H1 (cell line): ENCODE data around the gene FBXO38. TPM values are rescaled to one million over a fixed set of nuclear protein-coding genes. Genes with fewer than 3 reads are reported as not detected.

Source experiments
- CTCF ChIA-PET: fragments of 300-600 bp; sonication (Branson Sonifier 250); formaldehyde crosslinking; loops from one replicate; lab custom pipeline; 2021; ENCODE audit not compliant: partially characterized antibody; lab: Charles Lee
- POLR2A ChIA-PET: fragments of 300-600 bp; sonication (Branson Sonifier 250); formaldehyde crosslinking; loops from one replicate; lab custom pipeline; 2021; ENCODE audit warnings: inconsistent platforms; ENCODE audit not compliant: partially characterized antibody; lab: Charles Lee
- DNase-seq, 2 experiments: peaks; one replicate each; pipeline versions ENCODE4 v3.0.0 to v3.0.0-alpha.2; 2010 to 2022; ENCODE audit warnings: low spot score in 2 of 2, low read depth in 1 of 2, mixed read lengths in 1 of 2
- FAIRE-seq: peaks from 2 replicates; lab custom pipeline; 2011; peaks lifted over from hg19 to GRCh38; lab: Jason Lieb, UNC
- H2AFZ ChIP-seq: 2 replicates; pipeline ENCODE4 v1.8.1; 2012; ENCODE audit warnings: low read length, inconsistent platforms
- H2AK5ac ChIP-seq: 2 replicates; pipeline ENCODE4 v1.6.1; 2013; ENCODE audit warnings: low read depth, low read length
- H2BK120ac ChIP-seq: replicated peaks from 2 replicates; pipeline ENCODE3; 2013; ENCODE audit warnings: low read depth, low read length, inconsistent platforms
- H2BK12ac ChIP-seq: 2 replicates; pipeline ENCODE4 v1.6.1; 2013; ENCODE audit warnings: low read depth, low read length
- H2BK15ac ChIP-seq: 2 replicates; pipeline ENCODE4 v1.6.1; 2013; ENCODE audit warnings: low read length
- H2BK20ac ChIP-seq: 2 replicates; pipeline ENCODE4 v1.6.1; 2013; ENCODE audit warnings: low read length
- H2BK5ac ChIP-seq: 2 replicates; pipeline ENCODE4 v1.6.1; 2013; ENCODE audit warnings: low read depth, low read length
- H3K14ac ChIP-seq: 2 replicates; pipeline ENCODE4 v1.6.1; 2013; ENCODE audit warnings: inconsistent platforms; ENCODE audit not compliant: insufficient read length
- H3K18ac ChIP-seq: 2 replicates; pipeline ENCODE4 v1.6.1; 2013; ENCODE audit warnings: low read length; ENCODE audit errors: extremely low read depth
- H3K23ac ChIP-seq: 2 replicates; pipeline ENCODE4 v1.6.1; 2013; ENCODE audit warnings: inconsistent platforms; ENCODE audit not compliant: insufficient read length
- H3K23me2 ChIP-seq: 2 replicates; pipeline ENCODE4 v1.6.1; 2013; ENCODE audit warnings: low read depth, low read length
- H3K27ac ChIP-seq: 2 replicates; pipeline ENCODE4 v1.6.1; 2011; ENCODE audit warnings: low read depth, low read length, inconsistent platforms
- H3K27me3 ChIP-seq, 4 experiments: replicated peaks in 1 of 4; 1 replicate in 1 of 4; 2 replicates in 3 of 4; pipeline versions ENCODE4 v1.6.1 to v1.8.1; 2011 to 2013; ENCODE audit warnings: low read length in 3 of 4, mild to moderate bottlenecking in 3 of 4, inconsistent platforms in 2 of 4, mixed read lengths in 2 of 4, moderate library complexity in 1 of 4; ENCODE audit not compliant: control insufficient read depth in 3 of 4, insufficient read depth in 3 of 4; ENCODE audit errors: extremely low read depth in 1 of 4
- H3K36me3 ChIP-seq, 4 experiments: 2 replicates each; pipeline versions ENCODE4 v1.6.1 to v1.8.1; 2011 to 2013; ENCODE audit warnings: mild to moderate bottlenecking in 4 of 4, low read length in 3 of 4, moderate library complexity in 2 of 4, control low read depth in 1 of 4, inconsistent platforms in 1 of 4; ENCODE audit not compliant: insufficient read depth in 4 of 4, control insufficient read depth in 2 of 4
- H3K4ac ChIP-seq: replicated peaks from 2 replicates; pipeline ENCODE3; 2013; ENCODE audit warnings: low read length, low read depth, mixed read lengths, inconsistent platforms; ENCODE audit not compliant: insufficient read length
- H3K4me1 ChIP-seq, 4 experiments: replicated peaks in 1 of 4; 1 replicate in 1 of 4; 2 replicates in 3 of 4; pipeline versions ENCODE4 v1.6.1 to v1.8.1; 2011 to 2013; ENCODE audit warnings: low read length in 3 of 4, inconsistent platforms in 2 of 4, mixed read lengths in 1 of 4; ENCODE audit not compliant: insufficient read depth in 4 of 4, control insufficient read depth in 3 of 4
- H3K4me2 ChIP-seq, 2 experiments: 2 replicates each; pipeline versions ENCODE4 v1.6.1 to v1.8.1; 2011 to 2013; ENCODE audit warnings: low read depth in 2 of 2, low read length in 2 of 2, control low read depth in 1 of 2, inconsistent platforms in 1 of 2, mild to moderate bottlenecking in 1 of 2; ENCODE audit not compliant: insufficient read depth in 1 of 2
- H3K4me3 ChIP-seq, 4 experiments: fragments of 200-600, 300-600 bp in 1 of 4; sonication (generic), shearing (Covaris generic), sonication (Bioruptor Twin) in 1 of 4; 2 replicates each; pipeline versions ENCODE4 v1.5.1 to v1.8.1; 2011 to 2016; ENCODE audit warnings: low read length in 4 of 4, low read depth in 3 of 4, control low read depth in 2 of 4, inconsistent platforms in 2 of 4, mild to moderate bottlenecking in 2 of 4, mixed read lengths in 1 of 4, moderate library complexity in 1 of 4; ENCODE audit not compliant: insufficient read depth in 2 of 4; ENCODE audit errors: extremely low read depth in 1 of 4
- H3K56ac ChIP-seq: replicated peaks from 2 replicates; pipeline ENCODE3; 2013; ENCODE audit warnings: low read depth, mild to moderate bottlenecking, mixed read lengths, low read length, inconsistent platforms; ENCODE audit not compliant: insufficient read length
- H3K79me1 ChIP-seq: 2 replicates; pipeline ENCODE4 v1.6.1; 2013; ENCODE audit warnings: low read depth, low read length, control low read depth
- H3K79me2 ChIP-seq, 2 experiments: 2 replicates each; pipeline versions ENCODE4 v1.6.1 to v1.8.1; 2012 to 2013; ENCODE audit warnings: low read length in 2 of 2, mild to moderate bottlenecking in 2 of 2, inconsistent platforms in 1 of 2; ENCODE audit not compliant: insufficient read depth in 2 of 2, control insufficient read depth in 1 of 2
- H3K9ac ChIP-seq, 4 experiments: replicated peaks in 1 of 4; 1 replicate in 1 of 4; 2 replicates in 3 of 4; pipeline versions ENCODE4 v1.6.1 to v1.8.1; 2011 to 2013; ENCODE audit warnings: low read depth in 3 of 4, low read length in 3 of 4, control low read depth in 2 of 4, mild to moderate bottlenecking in 2 of 4, moderate library complexity in 2 of 4, inconsistent platforms in 1 of 4; ENCODE audit errors: extremely low read depth in 1 of 4
- H3K9me3 ChIP-seq, 2 experiments: 2 replicates each; pipeline versions ENCODE4 v1.6.1 to v1.8.1; 2012 to 2013; ENCODE audit warnings: mild to moderate bottlenecking in 2 of 2, moderate library complexity in 2 of 2, control low read depth in 1 of 2, inconsistent platforms in 1 of 2, low read depth in 1 of 2, low read length in 1 of 2, mixed read lengths in 1 of 2; ENCODE audit not compliant: insufficient read depth in 2 of 2
- H4K20me1 ChIP-seq, 2 experiments: replicated peaks in 1 of 2; 2 replicates each; pipeline versions ENCODE3 to v1.8.1; 2011 to 2013; ENCODE audit warnings: inconsistent platforms in 2 of 2, low read length in 2 of 2, mild to moderate bottlenecking in 1 of 2; ENCODE audit not compliant: insufficient read depth in 2 of 2, control insufficient read depth in 1 of 2
- H4K5ac ChIP-seq: 2 replicates; pipeline ENCODE4 v1.6.1; 2013; ENCODE audit warnings: low read length, low read depth, mixed read lengths, inconsistent platforms; ENCODE audit not compliant: insufficient read length
- H4K8ac ChIP-seq: 2 replicates; pipeline ENCODE4 v1.8.0; 2013; ENCODE audit warnings: mild to moderate bottlenecking, moderate library complexity, low read length, inconsistent platforms; ENCODE audit not compliant: insufficient read depth; ENCODE audit errors: extremely low read depth
- H4K91ac ChIP-seq: replicated peaks from 2 replicates; pipeline ENCODE3; 2013; ENCODE audit warnings: low read length, mixed read lengths, inconsistent platforms; ENCODE audit not compliant: insufficient read length
- BACH1 ChIP-seq: IDR thresholded peaks from 2 replicates; pipeline ENCODE4 v1.6.1; 2012; ENCODE audit warnings: low read length, improper control_type of control experiment
- CBX8 ChIP-seq: fragments of 300-800, 300-1000 bp; sonication (generic); IDR thresholded peaks from 2 replicates; pipeline ENCODE4 v1.7.1; 2016; ENCODE audit warnings: low read depth, low read length, borderline replicate concordance
- EZH2 ChIP-seq: fragments of 200-600 bp; sonication (generic); IDR thresholded peaks from 2 replicates; pipeline ENCODE4 v1.7.1; 2012; ENCODE audit warnings: low read depth, mild to moderate bottlenecking, moderate library complexity, low read length, inconsistent platforms; ENCODE audit not compliant: severe bottlenecking
- GTF2F1 ChIP-seq: IDR thresholded peaks from 2 replicates; pipeline ENCODE4 v1.6.1; 2012; ENCODE audit warnings: low read depth, low read length, improper control_type of control experiment, borderline replicate concordance
- JUND ChIP-seq: IDR thresholded peaks from 2 replicates; pipeline ENCODE4 v1.6.1; 2011; ENCODE audit warnings: mild to moderate bottlenecking, improper control_type of control experiment, low read length
- SRF ChIP-seq: IDR thresholded peaks from 2 replicates; pipeline ENCODE4 v1.6.1; 2011; ENCODE audit warnings: mild to moderate bottlenecking, low read depth, low read length, moderate library complexity
- TAF1 ChIP-seq: IDR thresholded peaks from 2 replicates; pipeline ENCODE4 v1.6.1; 2011; ENCODE audit warnings: mild to moderate bottlenecking, low read depth, low read length
- TEAD4 ChIP-seq: IDR thresholded peaks from 2 replicates; pipeline ENCODE4 v1.6.1; 2012; ENCODE audit warnings: low read depth, low read length, inconsistent platforms, mixed read lengths
- WGBS, 2 experiments: shearing (Covaris generic) in 1 of 2; methylation state at CpG; one replicate each; pipeline versions ENCODE4 v1.1.6 to v1.1.7; 2013 to 2015; ENCODE audit warnings: low lambda C conversion rate in 2 of 2, mixed read lengths in 2 of 2, inconsistent platforms in 1 of 2, low coverage in 1 of 2, missing lambda C conversion rate in 1 of 2; ENCODE audit not compliant: insufficient replicate concordance in 2 of 2, insufficient coverage in 1 of 2, insufficient read length in 1 of 2; ENCODE audit errors: extremely low coverage in 1 of 2, missing lambda C conversion rate in 1 of 2; 5-methylcytosine and 5-hydroxymethylcytosine counted together
- polyA plus RNA-seq, 7 experiments: library from polyadenylated mRNA; depleted of rRNA in 3 of 7; stranded (reverse) in 5 of 7; unstranded in 2 of 7; fragments of >200 nt in 5 of 7; fragments of 200-250 nt in 2 of 7; gene quantifications; 1 replicate in 5 of 7; 2 replicates in 1 of 7; 4 replicates in 1 of 7; pipeline versions ENCODE4 v1.2.1 to v1.2.3, GENCODE V29; 2011 to 2013; ENCODE audit warnings: missing spikeins in 2 of 7, mixed read lengths in 2 of 7
- total RNA-seq: library from RNA; stranded (reverse); fragmentation: NEBNext Ultra II Directional; extraction: Animal tissue kit (Norgen Biotek cat#: 25700); gene quantifications from 2 replicates; pipeline ENCODE4 v1.2.1, GENCODE V29; 2021
- TF ChIP-seq, protein P1 (sequence below): IDR thresholded peaks from 2 replicates; pipeline ENCODE4 v1.6.1; 2012; ENCODE audit warnings: low read length, inconsistent platforms
- TF ChIP-seq, protein P2 (sequence below), 3 experiments: IDR thresholded peaks; 1 replicate in 2 of 3; 2 replicates in 1 of 3; pipeline versions ENCODE4 v1.5.1 to v1.6.1; 2011; ENCODE audit warnings: low read length in 3 of 3, mild to moderate bottlenecking in 3 of 3, inconsistent platforms in 2 of 3, low read depth in 1 of 3, moderate library complexity in 1 of 3; ENCODE audit not compliant: insufficient read depth in 1 of 3; ENCODE audit errors: control extremely low read depth in 1 of 3

FBXO38 gene
- total and polyA plus RNA-seq, 2 of the 8 experiments (the other 6 are each of a cell fraction or from before 2014, with no cell fraction given), result 9.1 to 34.3 TPM

DNA sequence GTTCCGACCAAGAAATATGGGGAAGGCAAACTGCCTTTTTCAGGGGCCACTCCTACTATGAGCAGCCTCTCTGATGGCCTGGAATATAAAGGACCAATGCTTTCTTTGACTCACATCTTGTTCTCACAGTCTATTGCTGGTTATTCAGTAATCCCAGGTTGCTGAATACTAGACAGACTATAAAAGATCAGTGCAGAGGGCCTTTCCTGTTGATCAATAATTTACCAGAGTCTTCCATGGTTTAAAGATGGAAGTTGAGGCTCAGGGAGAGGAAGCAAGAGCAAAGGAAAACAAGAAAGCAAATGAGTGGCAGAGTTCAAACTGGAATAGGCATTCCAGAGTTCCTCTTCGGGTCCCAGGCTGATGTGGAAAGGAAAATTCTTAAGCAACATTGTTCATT, 62.9 kb downstream of the FBXO38 start:
- H2BK5ac ChIP-seq, result no peak overlapping the region
- H3K36me3 ChIP-seq, result peaks cover 0 to 10% (median 5%) of the 10 kb centered on the region in 4 experiments; a peak in 3 of 8 replicates
- no peaks in the 10 kb centered on the region for H3K79me1 ChIP-seq
- H3K18ac ChIP-seq, result no peak overlapping the region
- H2BK15ac ChIP-seq, result no peak overlapping the region
- H2AK5ac ChIP-seq, result no peak overlapping the region
- H4K20me1 ChIP-seq, result no peaks in the 10 kb centered on the region
- DNase-seq (no peak), FAIRE-seq (peak; percentile 36)
- H3K4ac ChIP-seq, result no peak overlapping the region
- ChIA-PET CTCF (interaction anchor here (1.3 to 10.7 kb wide), 3 partner anchors 240 to 285 kb away, joined by 3 to 231 read pairs (median 52); no protein-coding TSS in a partner anchor), POLR2A (no interaction called here)
- no peaks in the 10 kb centered on the region for H3K27me3 ChIP-seq
- H4K5ac ChIP-seq, result no peak overlapping the region
- H4K8ac ChIP-seq, result no peak overlapping the region
- no peak overlapping the region for H2BK120ac ChIP-seq
- H3K27ac ChIP-seq, result no peak overlapping the region
- H4K91ac ChIP-seq, result no peak overlapping the region
- no peaks in the 10 kb centered on the region; a peak in 1 of 7 replicates for H3K4me1 ChIP-seq
- H2BK20ac ChIP-seq, result no peak overlapping the region
- H2AFZ ChIP-seq, result no peak overlapping the region; the same call in 1 of the 2 replicates
- no peaks in the 10 kb centered on the region for H3K9me3 ChIP-seq
- 85% methylated on average over 2 of the region's 2 CpGs; no CpG with 5 or more reads in 1 of the 2 experiments for WGBS, 2 experiments
- no peak overlapping the region for H3K9ac ChIP-seq
- H3K14ac ChIP-seq, result no peak overlapping the region
- no peak overlapping the region for H3K23ac ChIP-seq
- H3K23me2 ChIP-seq, result no peaks in the 10 kb centered on the region
- H3K4me3 ChIP-seq, result no peak overlapping the region
- H3K4me2 ChIP-seq, result no peak overlapping the region
- H3K56ac ChIP-seq, result no peak overlapping the region
- no peak overlapping the region for H2BK12ac ChIP-seq
- no peaks in the 10 kb centered on the region for H3K79me2 ChIP-seq
- no peak for TF ChIP-seq TAF1
- no peak for TF ChIP-seq EZH2
- no peak for TF ChIP-seq SRF
- no peak for TF ChIP-seq TEAD4
- no peak for TF ChIP-seq BACH1
- no peak for TF ChIP-seq CBX8
- no peak for TF ChIP-seq GTF2F1
- TF ChIP-seq, protein P1, sequence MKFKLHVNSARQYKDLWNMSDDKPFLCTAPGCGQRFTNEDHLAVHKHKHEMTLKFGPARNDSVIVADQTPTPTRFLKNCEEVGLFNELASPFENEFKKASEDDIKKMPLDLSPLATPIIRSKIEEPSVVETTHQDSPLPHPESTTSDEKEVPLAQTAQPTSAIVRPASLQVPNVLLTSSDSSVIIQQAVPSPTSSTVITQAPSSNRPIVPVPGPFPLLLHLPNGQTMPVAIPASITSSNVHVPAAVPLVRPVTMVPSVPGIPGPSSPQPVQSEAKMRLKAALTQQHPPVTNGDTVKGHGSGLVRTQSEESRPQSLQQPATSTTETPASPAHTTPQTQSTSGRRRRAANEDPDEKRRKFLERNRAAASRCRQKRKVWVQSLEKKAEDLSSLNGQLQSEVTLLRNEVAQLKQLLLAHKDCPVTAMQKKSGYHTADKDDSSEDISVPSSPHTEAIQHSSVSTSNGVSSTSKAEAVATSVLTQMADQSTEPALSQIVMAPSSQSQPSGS, result no peak
- TF ChIP-seq JUND, result no peak
- TF ChIP-seq, protein P2, sequence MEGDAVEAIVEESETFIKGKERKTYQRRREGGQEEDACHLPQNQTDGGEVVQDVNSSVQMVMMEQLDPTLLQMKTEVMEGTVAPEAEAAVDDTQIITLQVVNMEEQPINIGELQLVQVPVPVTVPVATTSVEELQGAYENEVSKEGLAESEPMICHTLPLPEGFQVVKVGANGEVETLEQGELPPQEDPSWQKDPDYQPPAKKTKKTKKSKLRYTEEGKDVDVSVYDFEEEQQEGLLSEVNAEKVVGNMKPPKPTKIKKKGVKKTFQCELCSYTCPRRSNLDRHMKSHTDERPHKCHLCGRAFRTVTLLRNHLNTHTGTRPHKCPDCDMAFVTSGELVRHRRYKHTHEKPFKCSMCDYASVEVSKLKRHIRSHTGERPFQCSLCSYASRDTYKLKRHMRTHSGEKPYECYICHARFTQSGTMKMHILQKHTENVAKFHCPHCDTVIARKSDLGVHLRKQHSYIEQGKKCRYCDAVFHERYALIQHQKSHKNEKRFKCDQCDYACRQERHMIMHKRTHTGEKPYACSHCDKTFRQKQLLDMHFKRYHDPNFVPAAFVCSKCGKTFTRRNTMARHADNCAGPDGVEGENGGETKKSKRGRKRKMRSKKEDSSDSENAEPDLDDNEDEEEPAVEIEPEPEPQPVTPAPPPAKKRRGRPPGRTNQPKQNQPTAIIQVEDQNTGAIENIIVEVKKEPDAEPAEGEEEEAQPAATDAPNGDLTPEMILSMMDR (IDR thresholded peaks at IDR 0.05; ENCODE audit: control extremely low read depth in 1 of 3, insufficient read depth in 1 of 3, low read depth in 1 of 3, low read length in 3 of 3), result no peak
